SJSA1 (cell line): Measurements from ENCODE around the gene POTEF. TPM values are rescaled to one million over a fixed set of nuclear protein-coding genes. Genes with fewer than 3 reads are reported as not detected.
"Not testable (repeated sequence)": the region's sequence is repeated elsewhere in the genome, so short reads cannot be mapped to it uniquely, and the experiment has no call there.

ENCODE experiments used
- DNase-seq, 2 experiments: peaks; one replicate each; pipeline ENCODE4 v3.0.0-alpha.2; 2015 to 2020; ENCODE audit warnings: low spot score in 2 of 2, low read depth in 1 of 2
- H3K27ac ChIP-seq: fragments of 250-450 bp; sonication (Bioruptor Pico); 2 replicates; pipeline ENCODE4 v1.5.1; 2020; ENCODE audit warnings: mild to moderate bottlenecking, moderate library complexity
- H3K27me3 ChIP-seq: fragments of 250-450 bp; sonication (Bioruptor Pico); replicated peaks from 2 replicates; pipeline ENCODE4 v1.5.1; 2020; ENCODE audit warnings: mild to moderate bottlenecking, moderate library complexity
- H3K36me3 ChIP-seq: fragments of 250-450 bp; sonication (Bioruptor Pico); 2 replicates; pipeline ENCODE4 v1.5.1; 2020; ENCODE audit warnings: mild to moderate bottlenecking
- H3K4me1 ChIP-seq: fragments of 250-450 bp; sonication (Bioruptor Pico); replicated peaks from 2 replicates; pipeline ENCODE4 v1.6.1; 2021; ENCODE audit warnings: mild to moderate bottlenecking
- H3K4me3 ChIP-seq: fragments of 250-450 bp; sonication (Bioruptor Pico); 2 replicates; pipeline ENCODE4 v1.5.1; 2020; ENCODE audit warnings: mild to moderate bottlenecking
- H3K9me3 ChIP-seq: fragments of 250-450 bp; sonication (Bioruptor Pico); replicated peaks from 2 replicates; pipeline ENCODE4 v1.5.1; 2020; ENCODE audit warnings: mild to moderate bottlenecking
- total RNA-seq: library from RNA; depleted of rRNA; stranded (reverse); fragments of >200 nt; shearing (Covaris generic); gene quantifications from 2 replicates; pipeline ENCODE4 v1.2.3, GENCODE V29; 2014; rRNA removed

The POTEF gene
- total RNA-seq, 1 experiment from 2014 or later, result not detected

DNA sequence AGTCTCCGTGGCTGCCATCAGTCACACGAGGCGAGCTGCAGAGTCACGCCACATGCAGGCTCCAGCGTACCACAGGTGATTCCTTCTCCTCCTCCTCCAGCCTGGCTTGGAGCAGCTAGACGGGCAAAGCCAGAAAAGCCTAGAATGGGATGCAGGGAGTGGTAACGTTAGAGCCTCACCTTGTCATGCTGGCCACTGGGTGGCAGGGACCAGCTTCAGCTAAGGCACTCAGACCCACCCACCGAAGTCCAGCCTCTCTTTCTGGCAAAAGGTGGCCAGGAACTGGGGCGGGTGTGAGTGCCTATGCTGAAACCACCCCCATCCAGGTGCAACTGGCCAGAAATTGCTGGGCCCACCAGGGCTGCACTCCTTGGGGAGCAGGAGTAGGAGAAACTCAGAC is 1.3 kb downstream of the POTEF start:
- not testable (repeated sequence) for H3K27ac ChIP-seq, H3K4me1 ChIP-seq, H3K27me3 ChIP-seq, H3K9me3 ChIP-seq, DNase-seq, H3K4me3 ChIP-seq, H3K36me3 ChIP-seq

DNA sequence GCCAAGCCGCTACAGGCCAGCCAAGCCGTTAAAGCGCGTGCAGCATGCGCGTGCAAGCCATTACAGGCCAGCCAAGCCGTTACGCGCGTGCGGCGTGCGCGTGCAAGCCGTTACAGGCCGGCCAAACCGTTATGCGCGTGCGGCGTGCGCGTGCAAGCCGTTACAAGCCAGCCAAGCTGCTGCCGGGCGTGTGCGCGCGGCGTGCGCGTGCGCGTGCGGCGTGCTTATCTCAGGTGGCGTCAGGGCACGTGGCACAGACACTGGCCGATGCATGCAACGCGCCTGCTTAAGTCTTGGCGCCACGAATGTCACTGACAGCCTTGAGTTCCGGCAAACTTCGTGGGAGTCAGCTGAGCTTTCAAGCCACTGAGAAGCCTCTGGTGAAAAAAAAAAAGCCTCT is 8.1 kb downstream of the POTEF start:
- H3K9me3 ChIP-seq, DNase-seq, H3K36me3 ChIP-seq, H3K27me3 ChIP-seq, H3K27ac ChIP-seq, H3K4me1 ChIP-seq, H3K4me3 ChIP-seq: not testable (repeated sequence)

DNA sequence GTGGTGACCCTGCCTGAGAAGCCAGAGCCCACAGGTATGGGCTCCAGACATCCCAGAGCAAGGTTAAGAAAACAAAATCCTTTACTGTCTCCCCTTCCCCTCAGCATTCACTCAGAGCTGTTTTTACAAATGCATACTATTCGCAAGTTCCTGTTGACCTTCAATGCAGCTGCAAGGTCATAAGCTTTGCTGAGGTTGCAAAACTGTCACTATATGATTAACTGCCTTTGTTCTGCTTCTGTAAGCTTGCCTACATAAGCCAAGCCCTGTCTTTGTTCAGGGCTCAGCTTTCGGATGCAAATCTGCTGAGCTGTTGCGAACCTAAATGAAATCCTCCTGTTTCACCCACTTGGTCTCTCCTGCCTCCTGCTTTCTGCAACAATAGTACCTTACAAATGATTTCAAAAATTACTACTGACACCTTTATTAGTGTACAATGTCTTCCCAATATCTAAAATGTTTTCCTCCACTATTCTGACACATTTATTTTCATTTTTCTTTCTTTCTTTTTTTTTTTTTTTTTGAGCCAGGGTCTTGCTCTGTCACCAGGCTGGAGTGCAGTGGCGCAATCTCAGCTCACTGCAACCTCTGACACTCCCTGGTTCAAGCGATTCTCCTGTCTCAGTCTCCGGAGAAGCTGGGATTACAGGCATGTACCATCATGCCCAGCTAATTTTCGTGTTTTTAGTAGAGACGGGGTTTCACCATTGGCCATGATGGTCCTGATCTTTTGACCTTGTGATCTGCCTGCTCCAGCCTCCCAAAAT is 26.2 kb downstream of the POTEF start:
- DNase-seq, H3K27me3 ChIP-seq, H3K4me1 ChIP-seq, H3K4me3 ChIP-seq, H3K9me3 ChIP-seq, H3K36me3 ChIP-seq, H3K27ac ChIP-seq: not testable (repeated sequence)

DNA sequence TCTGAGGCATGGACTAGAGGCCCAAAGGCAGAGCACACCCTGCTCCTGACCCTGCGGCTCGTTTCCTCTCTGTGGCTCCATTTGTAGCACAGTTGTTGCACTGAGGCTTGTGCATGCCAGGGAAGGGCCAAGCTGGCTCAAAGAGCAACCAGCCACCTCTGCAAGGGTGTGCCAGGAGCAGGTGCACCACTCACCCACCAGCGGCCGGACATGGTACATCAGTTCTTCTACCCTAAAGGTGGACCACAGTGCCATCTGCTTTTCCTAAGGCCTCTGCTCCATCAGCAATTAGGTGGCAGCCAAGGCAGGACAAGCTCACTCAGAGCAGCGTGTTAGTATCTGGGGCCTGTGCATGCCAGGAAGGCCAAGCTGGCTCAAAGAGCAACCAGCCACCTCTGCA is 66.4 kb downstream of the POTEF start:
- not testable (repeated sequence) for DNase-seq, H3K9me3 ChIP-seq, H3K27me3 ChIP-seq, H3K4me1 ChIP-seq, H3K4me3 ChIP-seq, H3K27ac ChIP-seq, H3K36me3 ChIP-seq

- not testable (repeated sequence) for H3K4me3 ChIP-seq, DNase-seq, H3K27ac ChIP-seq, H3K9me3 ChIP-seq, H3K36me3 ChIP-seq, H3K27me3 ChIP-seq, H3K4me1 ChIP-seq
Observed at GRCh38 chr2:130059982-130060381, 69.0 kb downstream of the POTEF start.

GRCh38 chr2:130056336-130056735 is 72.7 kb downstream of the POTEF start:
- not testable (repeated sequence) for H3K4me3 ChIP-seq, H3K4me1 ChIP-seq, H3K36me3 ChIP-seq, H3K27me3 ChIP-seq, H3K9me3 ChIP-seq, H3K27ac ChIP-seq, DNase-seq

- not testable (repeated sequence) for H3K36me3 ChIP-seq, H3K27me3 ChIP-seq, DNase-seq, H3K27ac ChIP-seq, H3K4me3 ChIP-seq, H3K9me3 ChIP-seq, H3K4me1 ChIP-seq
Observed at GRCh38 chr2:130053217-130053911, 75.7 kb downstream of the POTEF start.

DNA sequence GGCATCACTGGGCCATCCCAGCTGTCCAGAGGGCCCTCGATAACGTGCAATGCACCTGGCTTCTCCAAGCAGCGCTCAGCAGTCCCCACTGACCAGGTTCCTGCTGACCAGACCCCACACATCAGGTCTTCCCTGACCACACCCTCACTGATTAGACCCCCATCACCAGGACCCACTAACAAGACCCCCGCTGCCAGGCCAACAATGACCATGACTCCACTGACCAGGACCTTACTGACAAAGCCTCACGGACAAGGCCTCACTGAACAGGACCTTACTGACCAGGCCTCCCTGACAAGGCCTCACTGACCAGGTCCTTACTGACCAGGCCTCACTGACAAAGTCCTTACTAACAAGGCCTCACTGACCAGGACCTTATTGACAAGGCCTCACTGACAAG is 76.6 kb downstream of the POTEF start:
- H3K27me3 ChIP-seq, H3K4me3 ChIP-seq, H3K27ac ChIP-seq, H3K36me3 ChIP-seq, H3K9me3 ChIP-seq, H3K4me1 ChIP-seq, DNase-seq: not testable (repeated sequence)

- not testable (repeated sequence) for H3K4me3 ChIP-seq, H3K36me3 ChIP-seq, H3K4me1 ChIP-seq, H3K9me3 ChIP-seq, H3K27me3 ChIP-seq, H3K27ac ChIP-seq, DNase-seq
Observed at GRCh38 chr2:130048422-130048821, 80.6 kb downstream of the POTEF start.

- not testable (repeated sequence) for H3K4me3 ChIP-seq, DNase-seq, H3K4me1 ChIP-seq, H3K27me3 ChIP-seq, H3K36me3 ChIP-seq, H3K27ac ChIP-seq, H3K9me3 ChIP-seq
Observed at GRCh38 chr2:130038265-130038603, 90.8 kb downstream of the POTEF start.

GRCh38 chr2:130025931-130026330 is 103.1 kb downstream of the POTEF start:
- DNase-seq, H3K27me3 ChIP-seq, H3K4me1 ChIP-seq: not testable (repeated sequence)

More at GRCh38 chr2:130025931-130026330, 103.1 kb downstream of the POTEF start:
- not testable (repeated sequence) for H3K27ac ChIP-seq, H3K4me3 ChIP-seq, H3K36me3 ChIP-seq, H3K9me3 ChIP-seq

Other genes starting within 250 kb of the POTEF start
- not detected in 2 replicates for gene RAB6C, start 149.6 kb downstream of the POTEF start, total RNA-seq
- 0.34 and 7.2 TPM in 2 replicates for gene CCDC74B, start 15.9 kb upstream of the POTEF start, total RNA-seq
- gene SMPD4, start 52.4 kb upstream of the POTEF start, total RNA-seq, result 24.9 and 25.7 TPM in 2 replicates
- gene MZT2B, start 53.0 kb upstream of the POTEF start, total RNA-seq, result 169 and 248 TPM in 2 replicates
- not detected in 2 replicates for gene TUBA3E, start 69.2 kb upstream of the POTEF start, total RNA-seq
- gene IMP4, start 213.7 kb upstream of the POTEF start, total RNA-seq, result 95.7 and 112 TPM in 2 replicates
- gene PTPN18, start 226.8 kb upstream of the POTEF start, total RNA-seq, result 34.7 and 44.8 TPM in 2 replicates